Measurements from ENCODE around the gene TM4SF4. TPM values are rescaled to one million over a fixed set of nuclear protein-coding genes. Genes with fewer than 3 reads are reported as not detected.

Gene TM4SF4
- total RNA-seq, 1 donor from 2014 or later = not detected

GRCh38 chr3:149547954-149548668, 73.6 kb downstream of the TM4SF4 start:
- peak in 1 of 2 donors; percentile 52 for DNase-seq (ENCODE audit: low read depth in 2 of 2)

- no peak for DNase-seq (ENCODE audit: low read depth in 2 of 2)
Measured at GRCh38 chr3:149548669-149549065, 74.2 kb downstream of the TM4SF4 start.

- peak in 1 of 2 donors; percentile 53 for DNase-seq (ENCODE audit: low read depth in 2 of 2)
Measured at GRCh38 chr3:149551500-149551899, 77.0 kb downstream of the TM4SF4 start.

- DNase-seq (ENCODE audit: low read depth in 2 of 2) = no peak
Measured at GRCh38 chr3:149552700-149553099, 78.2 kb downstream of the TM4SF4 start.

Other genes with a start within 250 kb of the TM4SF4 start
- 318 and 366 TPM in 2 replicates for gene TM4SF18, start 141.1 kb upstream of the TM4SF4 start, total RNA-seq
- 1,046 and 1,242 TPM in 2 replicates for gene TM4SF1, start 97.0 kb upstream of the TM4SF4 start, total RNA-seq
- gene WWTR1, start 183.3 kb downstream of the TM4SF4 start, total RNA-seq = 94.6 and 213 TPM in 2 replicates